Measurements from ENCODE around the gene GGA1.

GRCh38 chr22:37589636-37590035 lies 19.0 kb upstream of the GGA1 start:
- TF ChIP-seq CTCF (IDR thresholded peaks at IDR 0.05 in 8 of 11, conservative IDR thresholded peaks at IDR 0.05 in 3 of 11) (no peak), POLR2A (IDR thresholded peaks at IDR 0.05) (no peak)

Data from spleen (tissue), 7 donors.